Upper lobe of left lung (tissue), 4 donors: Measurements from ENCODE around the gene DDIT3.

Experiments used
- CTCF ChIP-seq, 6 experiments: fragments of 450-650 bp in 4 of 6; fragments of 200-600 bp in 2 of 6; sonication (generic) in 2 of 6; IDR thresholded peaks; one replicate each; pipeline ENCODE4 v1.5.1; 2016 to 2019; ENCODE audit warnings: antibody characterized with exemption in 6 of 6
- EP300 ChIP-seq, 4 donors: sonication (generic); formaldehyde crosslinking; IDR thresholded peaks; one replicate each; pipeline ENCODE4 v1.5.1; 2017; ENCODE audit warnings: antibody characterized with exemption in 4 of 4, control low read depth in 2 of 4

- TF ChIP-seq CTCF (IDR thresholded peaks at IDR 0.05) = peak in 1 of 6 experiments; percentile 12
- no peak for TF ChIP-seq EP300 (IDR thresholded peaks at IDR 0.05)
These were observed 2.8 kb upstream of the DDIT3 start for GRCh38 chr12:57522887-57523705.
